Hepatocyte (in vitro differentiated cells): ENCODE measurements around the gene RNASE11.

Experiments used
- CTCF ChIP-seq: fragments of 200-600 bp; sonication (generic); IDR thresholded peaks from 2 replicates; pipeline ENCODE4 v1.5.1; 2016; ENCODE audit warnings: antibody characterized with exemption, mild to moderate bottlenecking; ENCODE audit not compliant: poor library complexity
- EZH2 ChIP-seq: fragments of 200-600 bp; sonication (generic); IDR thresholded peaks from 2 replicates; pipeline ENCODE4 v1.6.1; 2016; ENCODE audit warnings: antibody characterized with exemption, mild to moderate bottlenecking, borderline replicate concordance
- EZH2phosphoT487 ChIP-seq: fragments of 200-600 bp; sonication (generic); IDR thresholded peaks from one replicate; pipeline ENCODE4 v1.6.1; 2018; ENCODE audit warnings: antibody characterized with exemption, mild to moderate bottlenecking, low read depth, moderate library complexity; ENCODE audit not compliant: unreplicated experiment, severe bottlenecking

GRCh38 chr14:20626274-20626673 lies 38.5 kb upstream of the RNASE11 start:
- TF ChIP-seq EZH2 (no peak), EZH2phosphoT487 (no peak), CTCF (no peak)
